Keratinocyte (primary cell): ENCODE data around the gene NRG2. TPM values are rescaled to one million over a fixed set of nuclear protein-coding genes. Genes with fewer than 3 reads are reported as not detected.

Source experiments
- DNase-seq: peaks from one replicate; pipeline ENCODE4 v3.0.0-alpha.2; 2011; ENCODE audit warnings: low read depth, missing footprints, low spot score
- FAIRE-seq: peaks from 2 replicates; lab custom pipeline; 2011; peaks lifted over from hg19 to GRCh38; lab: Jason Lieb, UNC
- H2AFZ ChIP-seq: 2 replicates; pipeline ENCODE4 v1.6.0; 2012; ENCODE audit warnings: low read length, control low read depth, inconsistent platforms; ENCODE audit not compliant: control insufficient read depth
- H3K27ac ChIP-seq: 2 replicates; pipeline ENCODE4 v1.5.1; 2011; ENCODE audit warnings: low read length; ENCODE audit not compliant: control insufficient read depth, insufficient read depth
- H3K27me3 ChIP-seq: 3 replicates; pipeline ENCODE4 v1.6.0; 2011; ENCODE audit warnings: low read length; ENCODE audit not compliant: control insufficient read depth, insufficient read depth; ENCODE audit errors: extremely low read depth
- H3K36me3 ChIP-seq, 2 experiments: 2 replicates in 1 of 2; 3 replicates in 1 of 2; pipeline ENCODE4 v1.5.1; 2011; ENCODE audit warnings: low read length in 2 of 2, mild to moderate bottlenecking in 1 of 2; ENCODE audit not compliant: control insufficient read depth in 2 of 2, insufficient read depth in 2 of 2; ENCODE audit errors: extremely low read depth in 1 of 2
- H3K4me1 ChIP-seq: 3 replicates; pipeline ENCODE4 v1.5.1; 2011; ENCODE audit warnings: low read length; ENCODE audit not compliant: control insufficient read depth, insufficient read depth; ENCODE audit errors: extremely low read depth
- H3K4me2 ChIP-seq: 3 replicates; pipeline ENCODE4 v1.6.0; 2011; ENCODE audit warnings: low read depth, low read length; ENCODE audit not compliant: control insufficient read depth, insufficient read depth; ENCODE audit errors: extremely low read depth
- H3K4me3 ChIP-seq, 3 experiments: fragments of 200-600 bp in 1 of 3; sonication (generic) in 1 of 3; 2 replicates in 2 of 3; 3 replicates in 1 of 3; pipeline ENCODE4 v1.5.1; 2011 to 2016; ENCODE audit warnings: low read length in 3 of 3, mild to moderate bottlenecking in 3 of 3, control low read depth in 2 of 3, inconsistent platforms in 1 of 3, low read depth in 1 of 3, mixed read lengths in 1 of 3, mixed run types in 1 of 3, moderate library complexity in 1 of 3; ENCODE audit not compliant: control insufficient read depth in 2 of 3, insufficient read depth in 2 of 3; ENCODE audit errors: extremely low read depth in 1 of 3
- H3K79me2 ChIP-seq: 2 replicates; pipeline ENCODE4 v1.6.0; 2012; ENCODE audit warnings: low read length; ENCODE audit not compliant: control insufficient read depth, insufficient read depth
- H3K9ac ChIP-seq: 3 replicates; pipeline ENCODE4 v1.6.0; 2011; ENCODE audit warnings: low read length; ENCODE audit not compliant: control insufficient read depth, insufficient read depth; ENCODE audit errors: extremely low read depth
- H3K9me1 ChIP-seq: 3 replicates; pipeline ENCODE4 v1.6.0; 2011; ENCODE audit warnings: low read length; ENCODE audit not compliant: control insufficient read depth, insufficient read depth; ENCODE audit errors: extremely low read depth
- H3K9me3 ChIP-seq: 2 replicates; pipeline ENCODE4 v1.5.1; 2012; ENCODE audit warnings: low read depth, low read length; ENCODE audit not compliant: control insufficient read depth
- H4K20me1 ChIP-seq: 3 replicates; pipeline ENCODE4 v1.6.0; 2011; ENCODE audit warnings: low read length; ENCODE audit not compliant: control insufficient read depth, insufficient read depth; ENCODE audit errors: extremely low read depth
- EZH2 ChIP-seq: IDR thresholded peaks from one replicate; pipeline ENCODE4 v1.6.1; 2012; ENCODE audit warnings: inconsistent platforms, mild to moderate bottlenecking, low read length, moderate library complexity
- dilution Hi-C: fragments of 300-500 bp; cut with MboI; formaldehyde crosslinking; loops from one replicate; pipeline ENCODE4 v1.7.0; 2020; ENCODE audit warnings: low sequenced_read_pairs; ENCODE audit not compliant: extremely low pct_ligation_motif_present
- polyA plus RNA-seq, 5 experiments: library from polyadenylated mRNA; depleted of rRNA in 3 of 5; stranded (reverse) in 3 of 5; stranded (forward) in 1 of 5; unstranded in 1 of 5; fragments of >200 nt; gene quantifications; 1 replicate in 1 of 5; 2 replicates in 3 of 5; 3 replicates in 1 of 5; pipeline versions ENCODE4 v1.2.1 to v1.2.3, GENCODE V29; 2011 to 2012; ENCODE audit warnings: missing spikeins in 2 of 5, low read depth in 1 of 5, low replicate concordance in 1 of 5
- TF ChIP-seq, protein P1 (sequence below), 3 experiments: IDR thresholded peaks in 1 of 3; conservative IDR thresholded peaks in 1 of 3; optimal IDR thresholded peaks in 1 of 3; 2 replicates in 2 of 3; 3 replicates in 1 of 3; pipeline versions ENCODE3 to v1.5.1; 2011; ENCODE audit warnings: low read length in 3 of 3, mild to moderate bottlenecking in 3 of 3, moderate library complexity in 2 of 3, control low read depth in 1 of 3, inconsistent platforms in 1 of 3; ENCODE audit not compliant: insufficient read depth in 2 of 3; ENCODE audit errors: extremely low read depth in 1 of 3

The NRG2 gene
- polyA plus RNA-seq, 1 donor (not counting 4 experiments of a cell fraction or from before 2014, with no cell fraction given): 0.13 TPM

DNA sequence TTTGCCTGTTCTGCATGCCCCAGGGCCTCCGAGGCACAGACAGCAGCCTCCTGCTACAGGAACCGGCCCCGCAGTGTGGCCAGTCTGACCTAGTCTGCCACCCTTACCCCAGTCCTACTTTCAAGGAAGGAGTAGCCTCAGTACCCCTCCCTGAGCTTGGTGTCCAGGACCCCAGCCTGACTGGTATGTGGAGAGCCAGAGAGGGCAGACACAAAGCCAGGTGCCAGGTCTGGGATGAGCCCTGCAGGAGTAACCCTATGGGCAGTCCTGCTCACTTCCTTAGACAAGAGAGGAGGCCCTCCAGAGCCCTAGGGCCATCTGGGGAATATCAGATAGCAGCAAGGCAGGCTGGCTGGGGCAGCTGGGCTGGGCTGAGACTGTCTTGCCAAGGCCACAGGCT is 67.8 kb downstream of the NRG2 start:
- Histone ChIP-seq H2AFZ (no peak overlapping the region), H3K4me1 (no peaks in the 10 kb centered on the region), H4K20me1 (no peaks in the 10 kb centered on the region), H3K27me3 (no peaks in the 10 kb centered on the region), H3K27ac (no peak overlapping the region), H3K79me2 (no peaks in the 10 kb centered on the region), H3K36me3 (no peaks in the 10 kb centered on the region), H3K9ac (no peak overlapping the region), H3K9me1 (no peaks in the 10 kb centered on the region), H3K4me3 (no peak overlapping the region), H3K4me2 (no peak overlapping the region), H3K9me3 (no peaks in the 10 kb centered on the region)
- dilution Hi-C loops: no loop called here
- TF ChIP-seq, protein P1, sequence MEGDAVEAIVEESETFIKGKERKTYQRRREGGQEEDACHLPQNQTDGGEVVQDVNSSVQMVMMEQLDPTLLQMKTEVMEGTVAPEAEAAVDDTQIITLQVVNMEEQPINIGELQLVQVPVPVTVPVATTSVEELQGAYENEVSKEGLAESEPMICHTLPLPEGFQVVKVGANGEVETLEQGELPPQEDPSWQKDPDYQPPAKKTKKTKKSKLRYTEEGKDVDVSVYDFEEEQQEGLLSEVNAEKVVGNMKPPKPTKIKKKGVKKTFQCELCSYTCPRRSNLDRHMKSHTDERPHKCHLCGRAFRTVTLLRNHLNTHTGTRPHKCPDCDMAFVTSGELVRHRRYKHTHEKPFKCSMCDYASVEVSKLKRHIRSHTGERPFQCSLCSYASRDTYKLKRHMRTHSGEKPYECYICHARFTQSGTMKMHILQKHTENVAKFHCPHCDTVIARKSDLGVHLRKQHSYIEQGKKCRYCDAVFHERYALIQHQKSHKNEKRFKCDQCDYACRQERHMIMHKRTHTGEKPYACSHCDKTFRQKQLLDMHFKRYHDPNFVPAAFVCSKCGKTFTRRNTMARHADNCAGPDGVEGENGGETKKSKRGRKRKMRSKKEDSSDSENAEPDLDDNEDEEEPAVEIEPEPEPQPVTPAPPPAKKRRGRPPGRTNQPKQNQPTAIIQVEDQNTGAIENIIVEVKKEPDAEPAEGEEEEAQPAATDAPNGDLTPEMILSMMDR (optimal IDR thresholded peaks at IDR 0.05 in 1 of 3, IDR thresholded peaks at IDR 0.05 in 1 of 3, conservative IDR thresholded peaks at IDR 0.05 in 1 of 3; ENCODE audit: extremely low read depth in 1 of 3, insufficient read depth in 2 of 3, low read length in 3 of 3): no peak
- no peak for TF ChIP-seq EZH2
- DNase-seq: no peak
- no peak for FAIRE-seq

GRCh38 chr5:139974661-139975060 is 68.4 kb downstream of the NRG2 start:
- H3K27me3 ChIP-seq: no peaks in the 10 kb centered on the region
- H4K20me1 ChIP-seq: no peaks in the 10 kb centered on the region
- H3K27ac ChIP-seq: no peak overlapping the region
- FAIRE-seq: no peak
- dilution Hi-C loops: loop anchor here (25.0 kb wide), 1 partner anchor 137 kb away; no protein-coding TSS in a partner anchor
- DNase-seq: no peak
- no peak overlapping the region for H2AFZ ChIP-seq
- TF ChIP-seq EZH2: no peak
- TF ChIP-seq, protein P1 (optimal IDR thresholded peaks at IDR 0.05 in 1 of 3, IDR thresholded peaks at IDR 0.05 in 1 of 3, conservative IDR thresholded peaks at IDR 0.05 in 1 of 3; ENCODE audit: extremely low read depth in 1 of 3, insufficient read depth in 2 of 3, low read length in 3 of 3): no peak
- no peak overlapping the region for H3K9ac ChIP-seq
- no peaks in the 10 kb centered on the region for H3K9me1 ChIP-seq
- H3K36me3 ChIP-seq: no peaks in the 10 kb centered on the region
- no peak overlapping the region for H3K4me3 ChIP-seq
- no peaks in the 10 kb centered on the region for H3K79me2 ChIP-seq
- H3K4me2 ChIP-seq: no peak overlapping the region
- H3K9me3 ChIP-seq: no peaks in the 10 kb centered on the region
- H3K4me1 ChIP-seq: no peaks in the 10 kb centered on the region
